AG09309 (cell line): ENCODE measurements around the gene CACNA1H.
"Not testable (repeated sequence)": the region's sequence is repeated elsewhere in the genome, so short reads cannot be mapped to it uniquely, and the experiment has no call there.

Experiments used
- DNase-seq: peaks from one replicate; pipeline ENCODE4 v3.0.0-alpha.2; 2010; ENCODE audit warnings: low read depth
- H3K4me3 ChIP-seq: 2 replicates; pipeline ENCODE4 v1.5.1; 2011; ENCODE audit warnings: mild to moderate bottlenecking, low read depth, low read length, moderate library complexity; ENCODE audit not compliant: control insufficient read depth
- TF ChIP-seq, protein P1 (sequence below): IDR thresholded peaks from 2 replicates; pipeline ENCODE4 v1.5.1; 2011; ENCODE audit warnings: mild to moderate bottlenecking, low read depth, low read length, inconsistent platforms; ENCODE audit not compliant: insufficient read depth, control insufficient read depth; ENCODE audit errors: missing control alignments

Gene CACNA1H

GRCh38 chr16:1182950-1183907 lies 30.3 kb downstream of the CACNA1H start:
- TF ChIP-seq, protein P1, sequence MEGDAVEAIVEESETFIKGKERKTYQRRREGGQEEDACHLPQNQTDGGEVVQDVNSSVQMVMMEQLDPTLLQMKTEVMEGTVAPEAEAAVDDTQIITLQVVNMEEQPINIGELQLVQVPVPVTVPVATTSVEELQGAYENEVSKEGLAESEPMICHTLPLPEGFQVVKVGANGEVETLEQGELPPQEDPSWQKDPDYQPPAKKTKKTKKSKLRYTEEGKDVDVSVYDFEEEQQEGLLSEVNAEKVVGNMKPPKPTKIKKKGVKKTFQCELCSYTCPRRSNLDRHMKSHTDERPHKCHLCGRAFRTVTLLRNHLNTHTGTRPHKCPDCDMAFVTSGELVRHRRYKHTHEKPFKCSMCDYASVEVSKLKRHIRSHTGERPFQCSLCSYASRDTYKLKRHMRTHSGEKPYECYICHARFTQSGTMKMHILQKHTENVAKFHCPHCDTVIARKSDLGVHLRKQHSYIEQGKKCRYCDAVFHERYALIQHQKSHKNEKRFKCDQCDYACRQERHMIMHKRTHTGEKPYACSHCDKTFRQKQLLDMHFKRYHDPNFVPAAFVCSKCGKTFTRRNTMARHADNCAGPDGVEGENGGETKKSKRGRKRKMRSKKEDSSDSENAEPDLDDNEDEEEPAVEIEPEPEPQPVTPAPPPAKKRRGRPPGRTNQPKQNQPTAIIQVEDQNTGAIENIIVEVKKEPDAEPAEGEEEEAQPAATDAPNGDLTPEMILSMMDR: no peak
- DNase-seq: no peak
- no peak overlapping the region for H3K4me3 ChIP-seq

DNA sequence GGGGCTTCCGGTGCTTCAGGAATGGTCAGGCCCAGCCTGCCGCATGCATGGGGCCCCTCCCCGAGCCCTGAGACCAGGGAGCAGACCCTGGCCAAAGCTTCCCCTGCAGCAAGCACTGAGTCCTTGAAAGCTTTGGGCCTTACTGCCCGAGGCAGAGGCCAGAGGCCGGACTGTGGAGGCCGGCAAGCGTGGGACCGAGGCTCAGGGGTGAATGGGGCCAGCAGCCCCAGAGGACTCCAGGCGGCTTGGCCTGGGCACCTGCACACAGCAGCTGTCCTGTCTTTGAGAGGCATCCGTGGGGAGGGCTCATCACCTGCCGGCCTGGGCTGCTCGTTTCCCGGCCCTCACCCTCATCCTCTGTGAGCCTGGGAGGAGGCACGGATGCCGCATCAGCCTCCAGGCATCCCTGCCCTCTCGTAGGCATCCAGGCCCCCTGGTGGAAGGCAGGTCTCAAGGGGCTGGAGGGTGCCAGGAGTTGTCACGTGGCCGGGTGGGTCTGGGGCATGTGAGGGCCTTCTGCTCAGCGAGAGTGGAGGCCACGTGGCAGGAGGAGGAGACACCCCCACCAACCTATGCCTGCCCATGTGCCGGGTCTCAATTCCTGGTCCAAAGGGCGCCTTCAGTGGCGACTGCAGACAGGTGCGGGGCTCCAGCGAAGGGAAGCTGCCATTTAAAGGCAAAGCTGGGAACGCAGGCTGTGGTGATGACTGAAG lies 31.4 kb downstream of the CACNA1H start:
- TF ChIP-seq, protein P1: no peak
- no peak for DNase-seq
- H3K4me3 ChIP-seq: no peak overlapping the region

DNA sequence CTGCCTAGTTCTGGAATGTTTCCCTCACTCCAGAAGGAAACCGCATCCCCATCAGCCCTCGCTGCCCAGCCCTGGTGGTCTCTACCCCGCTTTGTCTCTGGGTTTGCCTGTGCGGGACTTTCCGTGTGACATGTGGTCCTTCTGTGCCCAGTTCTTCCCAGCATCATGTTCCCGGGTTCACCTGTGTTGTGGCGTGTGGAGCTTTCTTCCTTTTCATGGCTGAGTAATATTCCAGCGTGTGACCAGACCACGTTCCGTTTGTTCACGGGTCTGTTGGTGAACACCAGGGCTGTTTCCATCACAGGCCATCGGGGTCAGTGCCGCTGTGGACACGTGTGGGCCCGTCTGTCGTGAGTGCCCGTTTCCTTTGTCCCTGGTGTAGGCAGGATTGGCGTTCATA lies 32.1 kb downstream of the CACNA1H start:
- no peak for DNase-seq
- TF ChIP-seq, protein P1: no peak
- no peak overlapping the region for H3K4me3 ChIP-seq

DNA sequence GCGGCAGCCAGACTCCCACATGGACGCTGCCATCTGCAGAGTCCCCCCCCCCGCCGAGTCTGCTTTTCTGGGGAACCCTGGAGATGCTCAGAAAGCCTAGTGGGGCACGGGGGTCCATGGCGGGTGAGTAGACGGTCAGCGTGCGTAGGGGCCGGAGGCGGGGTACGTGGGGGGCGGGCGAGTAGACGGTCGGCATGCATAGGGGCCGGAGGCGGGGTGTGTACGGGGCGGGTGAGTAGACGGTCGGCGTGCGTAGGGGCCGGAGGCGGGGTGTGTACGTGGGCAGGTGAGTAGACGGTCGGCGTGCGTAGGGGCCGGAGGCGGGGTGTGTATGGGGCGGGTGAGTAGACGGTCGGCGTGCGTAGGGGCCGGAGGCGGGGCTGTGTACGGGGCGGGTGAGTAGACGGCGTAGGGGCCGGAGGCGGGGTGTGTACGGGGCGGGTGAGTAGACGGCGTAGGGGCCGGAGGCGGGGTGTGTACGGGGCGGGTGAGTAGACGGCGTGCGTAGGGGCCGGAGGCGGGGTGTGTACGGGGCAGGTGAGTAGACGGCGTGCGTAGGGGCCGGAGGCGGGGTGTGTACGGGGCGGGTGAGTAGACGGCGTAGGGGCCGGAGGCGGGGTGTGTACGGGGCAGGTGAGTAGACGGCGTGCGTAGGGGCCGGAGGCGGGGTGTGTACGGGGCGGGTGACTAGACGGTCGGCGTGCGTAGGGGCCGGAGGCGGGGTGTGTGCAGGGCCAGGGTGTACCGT lies 32.7 kb downstream of the CACNA1H start:
- H3K4me3 ChIP-seq, DNase-seq: not testable (repeated sequence)

GRCh38 chr16:1188432-1189189 lies 35.7 kb downstream of the CACNA1H start:
- DNase-seq: no peak

DNA sequence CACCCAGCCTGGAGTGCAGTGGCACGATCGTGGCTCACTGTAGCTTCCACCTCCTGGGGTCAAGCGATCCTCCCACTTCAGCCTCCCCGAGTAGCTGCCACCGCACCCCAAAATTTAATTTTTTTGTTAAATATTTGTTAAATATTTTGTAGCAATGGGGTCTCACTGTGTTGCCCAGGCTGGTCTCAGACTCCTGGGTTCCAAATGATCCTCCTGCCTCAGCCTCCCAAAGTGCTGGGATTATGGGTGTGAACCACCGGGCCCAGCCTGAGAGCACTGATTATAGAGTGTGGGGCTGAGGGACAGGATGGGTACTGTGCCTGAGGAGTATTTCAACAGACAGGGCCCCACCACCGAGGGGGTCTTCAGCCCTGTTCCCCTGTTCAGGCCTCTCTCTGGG lies 36.5 kb downstream of the CACNA1H start:
- DNase-seq: no peak
- no peak overlapping the region for H3K4me3 ChIP-seq
- TF ChIP-seq, protein P1: no peak

More at GRCh38 chr16:1188432-1189189, 35.7 kb downstream of the CACNA1H start:
- no peak overlapping the region for H3K4me3 ChIP-seq
- TF ChIP-seq, protein P1: no peak

DNA sequence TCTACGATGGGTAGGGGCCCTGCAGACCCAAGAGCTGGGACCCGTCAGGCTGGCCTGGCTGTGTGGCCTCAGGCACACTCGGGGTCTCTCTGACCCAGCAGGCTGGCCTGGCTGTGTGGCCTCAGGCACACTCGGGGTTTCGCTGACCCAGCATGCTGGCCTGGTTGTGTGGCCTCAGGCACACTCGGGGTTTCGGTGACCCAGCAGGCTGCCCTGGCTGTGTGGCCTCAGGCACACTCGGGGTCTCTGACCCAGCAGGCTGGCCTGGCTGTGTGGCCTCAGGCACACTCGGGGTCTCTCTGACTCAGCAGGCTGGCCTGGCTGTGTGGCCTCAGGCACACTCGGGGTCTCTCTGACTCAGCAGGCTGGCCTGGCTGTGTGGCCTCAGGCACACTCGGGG lies 37.9 kb downstream of the CACNA1H start:
- H3K4me3 ChIP-seq, DNase-seq: not testable (repeated sequence)
